A549 (cell line): ENCODE measurements around the gene OR6C75.

Experiments used
- POLR2A ChIP-seq: IDR thresholded peaks from 2 replicates; pipeline ENCODE4 v1.6.1; 2012; ENCODE audit warnings: mild to moderate bottlenecking, low read length
- RAD21 ChIP-seq, 2 experiments: fragments of >200 bp in 1 of 2; sonication (Bioruptor Twin) in 1 of 2; formaldehyde crosslinking in 1 of 2; IDR thresholded peaks in 1 of 2; conservative IDR thresholded peaks in 1 of 2; 2 replicates in 1 of 2; 3 replicates in 1 of 2; pipeline ENCODE4 v1.6.1; 2012 to 2018; ENCODE audit warnings: inconsistent platforms in 1 of 2
- SMC3 ChIP-seq: fragments of >200 bp; sonication (Bioruptor Twin); formaldehyde crosslinking; IDR thresholded peaks from 3 replicates; pipeline ENCODE4 v1.6.1; 2018; ENCODE audit warnings: inconsistent platforms
- TF ChIP-seq, protein P1 (sequence below): fragments of >200 bp; sonication (Bioruptor Twin); formaldehyde crosslinking; IDR thresholded peaks from 3 replicates; pipeline ENCODE4 v1.5.1; 2016

DNA sequence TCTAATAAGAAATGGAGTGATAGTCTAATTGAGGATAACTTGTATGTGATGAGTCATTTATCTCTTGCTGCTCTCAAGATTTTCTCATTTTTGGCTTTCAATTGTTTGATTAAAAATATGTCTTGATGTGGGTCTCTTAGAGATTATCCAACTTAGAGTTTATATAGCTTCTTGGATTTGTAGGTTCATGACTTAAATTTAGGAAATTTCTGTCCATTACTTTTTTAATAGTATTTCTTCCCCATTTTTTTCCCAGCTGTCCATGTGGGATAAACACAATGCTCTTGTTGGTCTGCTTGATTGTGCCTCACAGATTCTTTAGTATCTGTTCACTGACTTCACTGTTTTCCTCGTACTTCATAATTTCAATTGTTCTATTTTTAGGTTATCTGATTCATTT is 45.1 kb downstream of the OR6C75 start:
- TF ChIP-seq, protein P1, sequence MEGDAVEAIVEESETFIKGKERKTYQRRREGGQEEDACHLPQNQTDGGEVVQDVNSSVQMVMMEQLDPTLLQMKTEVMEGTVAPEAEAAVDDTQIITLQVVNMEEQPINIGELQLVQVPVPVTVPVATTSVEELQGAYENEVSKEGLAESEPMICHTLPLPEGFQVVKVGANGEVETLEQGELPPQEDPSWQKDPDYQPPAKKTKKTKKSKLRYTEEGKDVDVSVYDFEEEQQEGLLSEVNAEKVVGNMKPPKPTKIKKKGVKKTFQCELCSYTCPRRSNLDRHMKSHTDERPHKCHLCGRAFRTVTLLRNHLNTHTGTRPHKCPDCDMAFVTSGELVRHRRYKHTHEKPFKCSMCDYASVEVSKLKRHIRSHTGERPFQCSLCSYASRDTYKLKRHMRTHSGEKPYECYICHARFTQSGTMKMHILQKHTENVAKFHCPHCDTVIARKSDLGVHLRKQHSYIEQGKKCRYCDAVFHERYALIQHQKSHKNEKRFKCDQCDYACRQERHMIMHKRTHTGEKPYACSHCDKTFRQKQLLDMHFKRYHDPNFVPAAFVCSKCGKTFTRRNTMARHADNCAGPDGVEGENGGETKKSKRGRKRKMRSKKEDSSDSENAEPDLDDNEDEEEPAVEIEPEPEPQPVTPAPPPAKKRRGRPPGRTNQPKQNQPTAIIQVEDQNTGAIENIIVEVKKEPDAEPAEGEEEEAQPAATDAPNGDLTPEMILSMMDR, result no peak
- TF ChIP-seq POLR2A, result no peak
- TF ChIP-seq SMC3, result no peak
- no peak for TF ChIP-seq RAD21 (conservative IDR thresholded peaks at IDR 0.05 in 1 of 2, IDR thresholded peaks at IDR 0.05 in 1 of 2)
